ENCODE measurements around the gene DDX10.

Gene DDX10

GRCh38 chr11:108703916-108704315 is 39.0 kb downstream of the DDX10 start:
- Histone ChIP-seq H3K4me1 (ENCODE audit: control insufficient read depth, insufficient read depth, low read length) (no peaks in the 10 kb centered on the region), H3K27ac (ENCODE audit: low read depth, low read length) (no peak overlapping the region), H3K4me3 (ENCODE audit: low read length) (no peak overlapping the region), H3K27me3 (ENCODE audit: control insufficient read depth, insufficient read depth, low read length) (no peaks in the 10 kb centered on the region), H3K9ac (ENCODE audit: low read length) (no peak overlapping the region), H3K36me3 (ENCODE audit: control insufficient read depth, insufficient read depth, low read length) (peaks cover 5% of the 10 kb centered on the region)

GRCh38 chr11:108705061-108705460 is 40.2 kb downstream of the DDX10 start:
- H3K27me3 ChIP-seq (ENCODE audit: control insufficient read depth, insufficient read depth, low read length): no peaks in the 10 kb centered on the region
- H3K4me1 ChIP-seq (ENCODE audit: control insufficient read depth, insufficient read depth, low read length): no peaks in the 10 kb centered on the region

GRCh38 chr11:108708173-108708572 is 43.3 kb downstream of the DDX10 start:
- Histone ChIP-seq H3K36me3 (ENCODE audit: control insufficient read depth, insufficient read depth, low read length) (peaks cover 5% of the 10 kb centered on the region), H3K4me3 (ENCODE audit: low read length) (no peak overlapping the region), H3K4me1 (ENCODE audit: control insufficient read depth, insufficient read depth, low read length) (no peaks in the 10 kb centered on the region)

More at GRCh38 chr11:108705061-108705460, 40.2 kb downstream of the DDX10 start:
- Histone ChIP-seq H3K9ac (ENCODE audit: low read length) (no peak overlapping the region), H3K4me3 (ENCODE audit: low read length) (no peak overlapping the region), H3K36me3 (ENCODE audit: control insufficient read depth, insufficient read depth, low read length) (peaks cover 5% of the 10 kb centered on the region), H3K27ac (ENCODE audit: low read depth, low read length) (no peak overlapping the region)

GRCh38 chr11:108709741-108710140 is 44.9 kb downstream of the DDX10 start:
- H3K27ac ChIP-seq (ENCODE audit: low read depth, low read length): no peak overlapping the region
- no peak overlapping the region for H3K9ac ChIP-seq (ENCODE audit: low read length)
- H3K4me1 ChIP-seq (ENCODE audit: control insufficient read depth, insufficient read depth, low read length): no peaks in the 10 kb centered on the region
- peaks cover 5% of the 10 kb centered on the region for H3K36me3 ChIP-seq (ENCODE audit: control insufficient read depth, insufficient read depth, low read length)
- no peak overlapping the region for H3K4me3 ChIP-seq (ENCODE audit: low read length)
- no peaks in the 10 kb centered on the region for H3K27me3 ChIP-seq (ENCODE audit: control insufficient read depth, insufficient read depth, low read length)

More at GRCh38 chr11:108708173-108708572, 43.3 kb downstream of the DDX10 start:
- no peaks in the 10 kb centered on the region for H3K27me3 ChIP-seq (ENCODE audit: control insufficient read depth, insufficient read depth, low read length)
- no peak overlapping the region for H3K27ac ChIP-seq (ENCODE audit: low read depth, low read length)
- no peak overlapping the region for H3K9ac ChIP-seq (ENCODE audit: low read length)

GRCh38 chr11:108713076-108713790 is 48.4 kb downstream of the DDX10 start:
- Histone ChIP-seq H3K27ac (ENCODE audit: low read depth, low read length) (no peak overlapping the region), H3K9ac (ENCODE audit: low read length) (no peak overlapping the region), H3K4me1 (ENCODE audit: control insufficient read depth, insufficient read depth, low read length) (no peaks in the 10 kb centered on the region), H3K27me3 (ENCODE audit: control insufficient read depth, insufficient read depth, low read length) (no peaks in the 10 kb centered on the region), H3K4me3 (ENCODE audit: low read length) (no peak overlapping the region), H3K36me3 (ENCODE audit: control insufficient read depth, insufficient read depth, low read length) (no peaks in the 10 kb centered on the region)

- Histone ChIP-seq H3K36me3 (ENCODE audit: control insufficient read depth, insufficient read depth, low read length) (no peaks in the 10 kb centered on the region), H3K4me1 (ENCODE audit: control insufficient read depth, insufficient read depth, low read length) (no peaks in the 10 kb centered on the region), H3K27me3 (ENCODE audit: control insufficient read depth, insufficient read depth, low read length) (no peaks in the 10 kb centered on the region), H3K27ac (ENCODE audit: low read depth, low read length) (no peak overlapping the region), H3K9ac (ENCODE audit: low read length) (no peak overlapping the region), H3K4me3 (ENCODE audit: low read length) (no peak overlapping the region)
These were observed 50.4 kb downstream of the DDX10 start for GRCh38 chr11:108715239-108715638.

- Histone ChIP-seq H3K36me3 (ENCODE audit: control insufficient read depth, insufficient read depth, low read length) (no peaks in the 10 kb centered on the region), H3K4me3 (ENCODE audit: low read length) (no peak overlapping the region), H3K4me1 (ENCODE audit: control insufficient read depth, insufficient read depth, low read length) (no peaks in the 10 kb centered on the region), H3K9ac (ENCODE audit: low read length) (no peak overlapping the region), H3K27ac (ENCODE audit: low read depth, low read length) (no peak overlapping the region), H3K27me3 (ENCODE audit: control insufficient read depth, insufficient read depth, low read length) (no peaks in the 10 kb centered on the region)
These were observed 53.6 kb downstream of the DDX10 start for GRCh38 chr11:108718466-108718865.

- Histone ChIP-seq H3K4me1 (ENCODE audit: control insufficient read depth, insufficient read depth, low read length) (no peaks in the 10 kb centered on the region), H3K4me3 (ENCODE audit: low read length) (no peak overlapping the region), H3K27me3 (ENCODE audit: control insufficient read depth, insufficient read depth, low read length) (no peaks in the 10 kb centered on the region), H3K27ac (ENCODE audit: low read depth, low read length) (no peak overlapping the region), H3K36me3 (ENCODE audit: control insufficient read depth, insufficient read depth, low read length) (peaks cover 4% of the 10 kb centered on the region), H3K9ac (ENCODE audit: low read length) (no peak overlapping the region)
These were observed 60.3 kb downstream of the DDX10 start for GRCh38 chr11:108724974-108725689.

- no peak overlapping the region for H3K27ac ChIP-seq (ENCODE audit: low read depth, low read length)
- H3K27me3 ChIP-seq (ENCODE audit: control insufficient read depth, insufficient read depth, low read length): no peaks in the 10 kb centered on the region
- no peak overlapping the region for H3K9ac ChIP-seq (ENCODE audit: low read length)
- no peak overlapping the region for H3K4me3 ChIP-seq (ENCODE audit: low read length)
- no peaks in the 10 kb centered on the region for H3K4me1 ChIP-seq (ENCODE audit: control insufficient read depth, insufficient read depth, low read length)
- peaks cover 4% of the 10 kb centered on the region for H3K36me3 ChIP-seq (ENCODE audit: control insufficient read depth, insufficient read depth, low read length)
These were observed 61.4 kb downstream of the DDX10 start for GRCh38 chr11:108726077-108726800.

GRCh38 chr11:108727665-108728064 is 62.8 kb downstream of the DDX10 start:
- Histone ChIP-seq H3K4me1 (ENCODE audit: control insufficient read depth, insufficient read depth, low read length) (no peaks in the 10 kb centered on the region), H3K36me3 (ENCODE audit: control insufficient read depth, insufficient read depth, low read length) (peaks cover 4% of the 10 kb centered on the region), H3K27me3 (ENCODE audit: control insufficient read depth, insufficient read depth, low read length) (no peaks in the 10 kb centered on the region), H3K4me3 (ENCODE audit: low read length) (no peak overlapping the region), H3K9ac (ENCODE audit: low read length) (no peak overlapping the region), H3K27ac (ENCODE audit: low read depth, low read length) (no peak overlapping the region)

GRCh38 chr11:108729227-108729871 is 64.5 kb downstream of the DDX10 start:
- Histone ChIP-seq H3K27me3 (ENCODE audit: control insufficient read depth, insufficient read depth, low read length) (no peaks in the 10 kb centered on the region), H3K36me3 (ENCODE audit: control insufficient read depth, insufficient read depth, low read length) (peaks cover 4% of the 10 kb centered on the region), H3K4me3 (ENCODE audit: low read length) (no peak overlapping the region), H3K27ac (ENCODE audit: low read depth, low read length) (no peak overlapping the region), H3K4me1 (ENCODE audit: control insufficient read depth, insufficient read depth, low read length) (no peaks in the 10 kb centered on the region), H3K9ac (ENCODE audit: low read length) (no peak overlapping the region)

- Histone ChIP-seq H3K27ac (ENCODE audit: low read depth, low read length) (no peak overlapping the region), H3K27me3 (ENCODE audit: control insufficient read depth, insufficient read depth, low read length) (no peaks in the 10 kb centered on the region), H3K4me1 (ENCODE audit: control insufficient read depth, insufficient read depth, low read length) (no peaks in the 10 kb centered on the region), H3K4me3 (ENCODE audit: low read length) (no peak overlapping the region), H3K9ac (ENCODE audit: low read length) (no peak overlapping the region), H3K36me3 (ENCODE audit: control insufficient read depth, insufficient read depth, low read length) (no peaks in the 10 kb centered on the region)
These were observed 67.5 kb downstream of the DDX10 start for GRCh38 chr11:108732395-108732794.

Data from rectal smooth muscle tissue (tissue), 1 donor.